H1 (cell line): ENCODE data around the gene CHRNA4. TPM values are rescaled to one million over a fixed set of nuclear protein-coding genes. Genes with fewer than 3 reads are reported as not detected.

ENCODE experiments used
- CTCF ChIA-PET: fragments of 300-600 bp; sonication (Branson Sonifier 250); formaldehyde crosslinking; loops from one replicate; lab custom pipeline; 2021; ENCODE audit not compliant: partially characterized antibody; lab: Charles Lee
- POLR2A ChIA-PET: fragments of 300-600 bp; sonication (Branson Sonifier 250); formaldehyde crosslinking; loops from one replicate; lab custom pipeline; 2021; ENCODE audit warnings: inconsistent platforms; ENCODE audit not compliant: partially characterized antibody; lab: Charles Lee
- DNase-seq, 2 experiments: peaks; one replicate each; pipeline versions ENCODE4 v3.0.0 to v3.0.0-alpha.2; 2010 to 2022; ENCODE audit warnings: low spot score in 2 of 2, low read depth in 1 of 2, mixed read lengths in 1 of 2
- FAIRE-seq: peaks from 2 replicates; lab custom pipeline; 2011; peaks lifted over from hg19 to GRCh38; lab: Jason Lieb, UNC
- H2AFZ ChIP-seq: 2 replicates; pipeline ENCODE4 v1.8.1; 2012; ENCODE audit warnings: low read length, inconsistent platforms
- H2AK5ac ChIP-seq: 2 replicates; pipeline ENCODE4 v1.6.1; 2013; ENCODE audit warnings: low read depth, low read length
- H2BK120ac ChIP-seq: replicated peaks from 2 replicates; pipeline ENCODE3; 2013; ENCODE audit warnings: low read depth, low read length, inconsistent platforms
- H2BK12ac ChIP-seq: 2 replicates; pipeline ENCODE4 v1.6.1; 2013; ENCODE audit warnings: low read depth, low read length
- H2BK15ac ChIP-seq: 2 replicates; pipeline ENCODE4 v1.6.1; 2013; ENCODE audit warnings: low read length
- H2BK20ac ChIP-seq: 2 replicates; pipeline ENCODE4 v1.6.1; 2013; ENCODE audit warnings: low read length
- H2BK5ac ChIP-seq: 2 replicates; pipeline ENCODE4 v1.6.1; 2013; ENCODE audit warnings: low read depth, low read length
- H3K14ac ChIP-seq: 2 replicates; pipeline ENCODE4 v1.6.1; 2013; ENCODE audit warnings: inconsistent platforms; ENCODE audit not compliant: insufficient read length
- H3K18ac ChIP-seq: 2 replicates; pipeline ENCODE4 v1.6.1; 2013; ENCODE audit warnings: low read length; ENCODE audit errors: extremely low read depth
- H3K23ac ChIP-seq: 2 replicates; pipeline ENCODE4 v1.6.1; 2013; ENCODE audit warnings: inconsistent platforms; ENCODE audit not compliant: insufficient read length
- H3K23me2 ChIP-seq: 2 replicates; pipeline ENCODE4 v1.6.1; 2013; ENCODE audit warnings: low read depth, low read length
- H3K27ac ChIP-seq: 2 replicates; pipeline ENCODE4 v1.6.1; 2011; ENCODE audit warnings: low read depth, low read length, inconsistent platforms
- H3K27me3 ChIP-seq, 4 experiments: replicated peaks in 1 of 4; 1 replicate in 1 of 4; 2 replicates in 3 of 4; pipeline versions ENCODE4 v1.6.1 to v1.8.1; 2011 to 2013; ENCODE audit warnings: low read length in 3 of 4, mild to moderate bottlenecking in 3 of 4, inconsistent platforms in 2 of 4, mixed read lengths in 2 of 4, moderate library complexity in 1 of 4; ENCODE audit not compliant: control insufficient read depth in 3 of 4, insufficient read depth in 3 of 4; ENCODE audit errors: extremely low read depth in 1 of 4
- H3K36me3 ChIP-seq, 4 experiments: 2 replicates each; pipeline versions ENCODE4 v1.6.1 to v1.8.1; 2011 to 2013; ENCODE audit warnings: mild to moderate bottlenecking in 4 of 4, low read length in 3 of 4, moderate library complexity in 2 of 4, control low read depth in 1 of 4, inconsistent platforms in 1 of 4; ENCODE audit not compliant: insufficient read depth in 4 of 4, control insufficient read depth in 2 of 4
- H3K4ac ChIP-seq: replicated peaks from 2 replicates; pipeline ENCODE3; 2013; ENCODE audit warnings: low read length, low read depth, mixed read lengths, inconsistent platforms; ENCODE audit not compliant: insufficient read length
- H3K4me1 ChIP-seq, 4 experiments: replicated peaks in 1 of 4; 1 replicate in 1 of 4; 2 replicates in 3 of 4; pipeline versions ENCODE4 v1.6.1 to v1.8.1; 2011 to 2013; ENCODE audit warnings: low read length in 3 of 4, inconsistent platforms in 2 of 4, mixed read lengths in 1 of 4; ENCODE audit not compliant: insufficient read depth in 4 of 4, control insufficient read depth in 3 of 4
- H3K4me2 ChIP-seq, 2 experiments: 2 replicates each; pipeline versions ENCODE4 v1.6.1 to v1.8.1; 2011 to 2013; ENCODE audit warnings: low read depth in 2 of 2, low read length in 2 of 2, control low read depth in 1 of 2, inconsistent platforms in 1 of 2, mild to moderate bottlenecking in 1 of 2; ENCODE audit not compliant: insufficient read depth in 1 of 2
- H3K4me3 ChIP-seq, 4 experiments: fragments of 200-600, 300-600 bp in 1 of 4; sonication (generic), shearing (Covaris generic), sonication (Bioruptor Twin) in 1 of 4; 2 replicates each; pipeline versions ENCODE4 v1.5.1 to v1.8.1; 2011 to 2016; ENCODE audit warnings: low read length in 4 of 4, low read depth in 3 of 4, control low read depth in 2 of 4, inconsistent platforms in 2 of 4, mild to moderate bottlenecking in 2 of 4, mixed read lengths in 1 of 4, moderate library complexity in 1 of 4; ENCODE audit not compliant: insufficient read depth in 2 of 4; ENCODE audit errors: extremely low read depth in 1 of 4
- H3K56ac ChIP-seq: replicated peaks from 2 replicates; pipeline ENCODE3; 2013; ENCODE audit warnings: low read depth, mild to moderate bottlenecking, mixed read lengths, low read length, inconsistent platforms; ENCODE audit not compliant: insufficient read length
- H3K79me1 ChIP-seq: 2 replicates; pipeline ENCODE4 v1.6.1; 2013; ENCODE audit warnings: low read depth, low read length, control low read depth
- H3K79me2 ChIP-seq, 2 experiments: 2 replicates each; pipeline versions ENCODE4 v1.6.1 to v1.8.1; 2012 to 2013; ENCODE audit warnings: low read length in 2 of 2, mild to moderate bottlenecking in 2 of 2, inconsistent platforms in 1 of 2; ENCODE audit not compliant: insufficient read depth in 2 of 2, control insufficient read depth in 1 of 2
- H3K9ac ChIP-seq, 4 experiments: replicated peaks in 1 of 4; 1 replicate in 1 of 4; 2 replicates in 3 of 4; pipeline versions ENCODE4 v1.6.1 to v1.8.1; 2011 to 2013; ENCODE audit warnings: low read depth in 3 of 4, low read length in 3 of 4, control low read depth in 2 of 4, mild to moderate bottlenecking in 2 of 4, moderate library complexity in 2 of 4, inconsistent platforms in 1 of 4; ENCODE audit errors: extremely low read depth in 1 of 4
- H3K9me3 ChIP-seq, 2 experiments: 2 replicates each; pipeline versions ENCODE4 v1.6.1 to v1.8.1; 2012 to 2013; ENCODE audit warnings: mild to moderate bottlenecking in 2 of 2, moderate library complexity in 2 of 2, control low read depth in 1 of 2, inconsistent platforms in 1 of 2, low read depth in 1 of 2, low read length in 1 of 2, mixed read lengths in 1 of 2; ENCODE audit not compliant: insufficient read depth in 2 of 2
- H4K20me1 ChIP-seq, 2 experiments: replicated peaks in 1 of 2; 2 replicates each; pipeline versions ENCODE3 to v1.8.1; 2011 to 2013; ENCODE audit warnings: inconsistent platforms in 2 of 2, low read length in 2 of 2, mild to moderate bottlenecking in 1 of 2; ENCODE audit not compliant: insufficient read depth in 2 of 2, control insufficient read depth in 1 of 2
- H4K5ac ChIP-seq: 2 replicates; pipeline ENCODE4 v1.6.1; 2013; ENCODE audit warnings: low read length, low read depth, mixed read lengths, inconsistent platforms; ENCODE audit not compliant: insufficient read length
- H4K8ac ChIP-seq: 2 replicates; pipeline ENCODE4 v1.8.0; 2013; ENCODE audit warnings: mild to moderate bottlenecking, moderate library complexity, low read length, inconsistent platforms; ENCODE audit not compliant: insufficient read depth; ENCODE audit errors: extremely low read depth
- H4K91ac ChIP-seq: replicated peaks from 2 replicates; pipeline ENCODE3; 2013; ENCODE audit warnings: low read length, mixed read lengths, inconsistent platforms; ENCODE audit not compliant: insufficient read length
- GTF2F1 ChIP-seq: IDR thresholded peaks from 2 replicates; pipeline ENCODE4 v1.6.1; 2012; ENCODE audit warnings: low read depth, low read length, improper control_type of control experiment, borderline replicate concordance
- KDM1A ChIP-seq: fragments of 200-600, 300-600 bp; sonication (generic); IDR thresholded peaks from 2 replicates; pipeline ENCODE4 v1.7.1; 2016; ENCODE audit warnings: mild to moderate bottlenecking, low read length, borderline replicate concordance
- WGBS, 2 experiments: shearing (Covaris generic) in 1 of 2; methylation state at CpG; one replicate each; pipeline versions ENCODE4 v1.1.6 to v1.1.7; 2013 to 2015; ENCODE audit warnings: low lambda C conversion rate in 2 of 2, mixed read lengths in 2 of 2, inconsistent platforms in 1 of 2, low coverage in 1 of 2, missing lambda C conversion rate in 1 of 2; ENCODE audit not compliant: insufficient replicate concordance in 2 of 2, insufficient coverage in 1 of 2, insufficient read length in 1 of 2; ENCODE audit errors: extremely low coverage in 1 of 2, missing lambda C conversion rate in 1 of 2; 5-methylcytosine and 5-hydroxymethylcytosine counted together
- polyA plus RNA-seq, 7 experiments: library from polyadenylated mRNA; depleted of rRNA in 3 of 7; stranded (reverse) in 5 of 7; unstranded in 2 of 7; fragments of >200 nt in 5 of 7; fragments of 200-250 nt in 2 of 7; gene quantifications; 1 replicate in 5 of 7; 2 replicates in 1 of 7; 4 replicates in 1 of 7; pipeline versions ENCODE4 v1.2.1 to v1.2.3, GENCODE V29; 2011 to 2013; ENCODE audit warnings: missing spikeins in 2 of 7, mixed read lengths in 2 of 7
- total RNA-seq: library from RNA; stranded (reverse); fragmentation: NEBNext Ultra II Directional; extraction: Animal tissue kit (Norgen Biotek cat#: 25700); gene quantifications from 2 replicates; pipeline ENCODE4 v1.2.1, GENCODE V29; 2021

The CHRNA4 gene
- total and polyA plus RNA-seq, 2 of the 8 experiments (the other 6 are each of a cell fraction or from before 2014, with no cell fraction given), result 4.3 to 5.7 TPM

DNA sequence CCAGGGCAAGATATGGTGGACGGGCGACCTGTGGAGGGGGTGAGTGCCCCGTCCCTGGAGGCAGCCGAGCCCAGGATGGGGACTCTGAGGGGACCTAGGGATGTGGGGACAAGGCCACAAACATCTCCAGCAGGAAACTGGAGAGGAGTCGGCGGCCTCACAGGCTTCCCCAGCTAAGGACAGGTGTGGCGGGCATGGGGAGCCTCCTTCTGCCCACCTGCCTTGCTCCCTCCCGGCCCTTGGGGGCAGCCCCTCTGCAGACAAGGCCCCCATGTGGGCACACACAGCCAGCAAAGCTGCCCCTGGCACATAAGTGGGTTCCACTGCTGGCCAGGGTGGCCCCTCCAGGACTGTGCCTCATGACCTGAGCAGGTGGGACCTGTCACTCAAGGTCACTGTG is 4.6 kb downstream of the CHRNA4 start:
- 82% methylated on average over 8 of the region's 8 CpGs; no CpG with 5 or more reads in 1 of the 2 experiments for WGBS, 2 experiments
- ChIA-PET POLR2A (interaction anchor here (1.0 kb wide), 1 partner anchor 44 kb away, joined by 3 read pairs; no protein-coding TSS in a partner anchor), CTCF (interaction anchor here (0.6 to 8.1 kb wide), 4 partner anchors 24 to 133 kb away, joined by 3 to 85 read pairs (median 12); no protein-coding TSS in a partner anchor)
- TF ChIP-seq KDM1A (no peak), GTF2F1 (no peak)
- no peak overlapping the region for H3K18ac ChIP-seq
- H3K4me3 ChIP-seq, result no peak overlapping the region
- no peak overlapping the region for H2BK120ac ChIP-seq
- no peak overlapping the region for H2BK20ac ChIP-seq
- FAIRE-seq (no peak), DNase-seq (no peak)
- H4K5ac ChIP-seq, result no peak overlapping the region
- no peak overlapping the region for H3K27ac ChIP-seq
- no peak overlapping the region for H3K4me2 ChIP-seq
- H3K79me2 ChIP-seq, result no peaks in the 10 kb centered on the region
- no peaks in the 10 kb centered on the region for H3K36me3 ChIP-seq
- no peak overlapping the region for H2AFZ ChIP-seq
- no peak overlapping the region for H3K4ac ChIP-seq
- H3K23ac ChIP-seq, result no peak overlapping the region
- H4K91ac ChIP-seq, result no peak overlapping the region
- no peak overlapping the region for H3K14ac ChIP-seq
- H4K8ac ChIP-seq, result 0 out of 2 replicates have a peak overlapping the region, but pooled peaks have one; percentile 25
- H2BK5ac ChIP-seq, result no peak overlapping the region
- H2AK5ac ChIP-seq, result no peak overlapping the region
- peaks cover 0 to 4% of the 10 kb centered on the region in 2 experiments for H4K20me1 ChIP-seq
- peaks cover 0 to 12% (median 7%) of the 10 kb centered on the region in 4 experiments; a peak in 5 of 7 replicates for H3K27me3 ChIP-seq
- H3K4me1 ChIP-seq, result peaks cover 0 to 19% (median 13%) of the 10 kb centered on the region in 4 experiments; a peak in 5 of 7 replicates
- H3K9me3 ChIP-seq, result no peaks in the 10 kb centered on the region
- H2BK12ac ChIP-seq, result no peak overlapping the region
- no peak overlapping the region for H2BK15ac ChIP-seq
- no peaks in the 10 kb centered on the region for H3K79me1 ChIP-seq
- H3K23me2 ChIP-seq, result peaks cover 4% of the 10 kb centered on the region; the same call in 1 of the 2 replicates
- H3K9ac ChIP-seq, result no peak overlapping the region
- H3K56ac ChIP-seq, result no peak overlapping the region
